Epidermal melanocyte (primary cell): ENCODE results near the gene RPL18.

Experiments
- DNase-seq: peaks from one replicate; pipeline ENCODE4 v3.0.0; 2011; ENCODE audit warnings: low spot score; ENCODE audit not compliant: insufficient read length

The RPL18 gene

DNA sequence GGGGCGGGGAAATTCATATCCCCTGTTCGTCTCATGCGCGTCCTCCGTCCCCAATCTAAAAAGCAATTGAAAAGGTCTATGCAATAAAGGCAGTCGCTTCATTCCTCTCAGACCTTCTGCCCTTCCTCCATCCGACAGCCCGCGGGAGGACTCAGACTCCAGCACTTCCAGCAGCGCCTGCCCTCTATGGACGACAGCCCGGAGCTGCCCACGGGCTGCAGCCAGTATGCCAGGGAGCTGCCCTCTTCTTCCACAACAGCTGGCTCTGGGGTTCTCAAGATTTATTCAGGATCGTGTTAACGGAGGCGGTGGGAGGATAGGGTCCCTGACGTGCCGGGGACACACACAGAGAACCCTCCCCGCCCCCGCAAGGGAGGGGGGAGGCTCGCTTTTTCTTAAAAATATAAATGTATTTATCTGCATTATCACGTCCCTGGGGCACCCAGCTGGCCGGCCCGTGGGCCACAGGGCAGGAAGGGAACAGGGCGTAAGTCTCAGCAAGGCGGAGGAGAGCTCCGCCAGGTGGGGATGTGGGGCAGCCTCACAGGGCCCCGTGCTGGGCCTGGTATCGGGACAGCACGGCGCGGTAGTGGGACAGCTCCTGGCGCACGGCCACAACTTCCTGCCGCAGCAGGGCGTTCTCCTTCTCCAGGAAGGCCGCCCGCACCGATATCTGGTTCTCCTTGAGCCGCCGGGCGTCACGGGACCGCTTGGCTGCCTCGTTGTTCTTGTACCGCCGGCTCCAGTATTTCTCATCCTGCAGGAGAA, 11.5 kb upstream of the RPL18 start:
- DNase-seq: no peak

DNA sequence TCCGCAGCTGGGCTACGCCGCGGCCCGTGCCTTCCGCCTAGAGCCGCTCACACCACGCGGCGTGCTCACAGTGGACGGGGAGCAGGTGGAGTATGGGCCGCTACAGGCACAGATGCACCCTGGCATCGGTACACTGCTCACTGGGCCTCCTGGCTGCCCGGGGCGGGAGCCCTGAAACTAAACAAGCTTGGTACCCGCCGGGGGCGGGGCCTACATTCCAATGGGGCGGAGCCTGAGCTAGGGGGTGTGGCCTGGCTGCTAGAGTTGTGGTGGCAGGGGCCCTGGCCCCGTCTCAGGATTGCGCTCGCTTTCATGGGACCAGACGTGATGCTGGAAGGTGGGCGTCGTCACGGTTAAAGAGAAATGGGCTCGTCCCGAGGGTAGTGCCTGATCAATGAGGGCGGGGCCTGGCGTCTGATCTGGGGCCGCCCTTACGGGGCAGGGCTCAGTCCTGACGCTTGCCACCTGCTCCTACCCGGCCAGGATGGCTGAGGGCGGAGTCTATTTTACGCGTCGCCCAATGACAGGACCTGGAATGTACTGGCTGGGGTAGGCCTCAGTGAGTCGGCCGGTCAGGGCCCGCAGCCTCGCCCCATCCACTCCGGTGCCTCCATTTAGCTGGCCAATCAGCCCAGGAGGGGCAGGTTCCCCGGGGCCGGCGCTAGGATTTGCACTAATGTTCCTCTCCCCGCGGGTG, 10.8 kb upstream of the RPL18 start:
- DNase-seq: no peak

GRCh38 chr19:48629297-48629598, 10.3 kb upstream of the RPL18 start:
- DNase-seq: no peak

- no peak for DNase-seq
Measured at GRCh38 chr19:48628486-48629296, 9.7 kb upstream of the RPL18 start.

- DNase-seq: no peak
Measured at GRCh38 chr19:48627865-48628314, 8.9 kb upstream of the RPL18 start.

DNA sequence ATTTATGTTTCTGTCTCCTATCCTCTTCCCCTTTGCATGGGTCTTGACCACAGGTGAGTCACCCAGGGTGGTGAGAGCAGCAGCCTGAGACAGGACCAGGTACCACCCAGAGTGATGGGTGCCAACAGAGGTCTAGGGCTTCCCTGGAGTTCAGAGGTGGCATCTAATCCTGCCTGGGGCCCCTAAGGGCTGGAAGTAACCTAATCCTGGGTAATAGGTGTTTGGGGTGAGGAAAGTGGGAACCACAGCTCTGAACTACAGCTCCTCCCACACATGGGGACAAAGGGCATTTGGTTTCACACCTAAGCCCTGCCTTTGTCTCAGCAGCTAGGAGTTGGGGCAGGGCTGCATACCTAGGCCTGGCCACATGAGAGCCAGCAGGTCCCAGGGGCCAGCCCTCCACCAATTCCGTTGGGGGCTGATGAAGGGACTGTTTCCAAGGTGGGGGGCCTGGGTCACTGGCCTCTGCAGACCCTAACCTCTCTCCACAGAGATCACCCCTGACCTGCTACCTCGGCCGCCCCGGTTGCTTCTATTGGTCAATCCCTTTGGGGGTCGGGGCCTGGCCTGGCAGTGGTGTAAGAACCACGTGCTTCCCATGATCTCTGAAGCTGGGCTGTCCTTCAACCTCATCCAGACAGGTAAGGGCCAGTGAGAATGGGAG, 8.4 kb upstream of the RPL18 start:
- DNase-seq: no peak

DNA sequence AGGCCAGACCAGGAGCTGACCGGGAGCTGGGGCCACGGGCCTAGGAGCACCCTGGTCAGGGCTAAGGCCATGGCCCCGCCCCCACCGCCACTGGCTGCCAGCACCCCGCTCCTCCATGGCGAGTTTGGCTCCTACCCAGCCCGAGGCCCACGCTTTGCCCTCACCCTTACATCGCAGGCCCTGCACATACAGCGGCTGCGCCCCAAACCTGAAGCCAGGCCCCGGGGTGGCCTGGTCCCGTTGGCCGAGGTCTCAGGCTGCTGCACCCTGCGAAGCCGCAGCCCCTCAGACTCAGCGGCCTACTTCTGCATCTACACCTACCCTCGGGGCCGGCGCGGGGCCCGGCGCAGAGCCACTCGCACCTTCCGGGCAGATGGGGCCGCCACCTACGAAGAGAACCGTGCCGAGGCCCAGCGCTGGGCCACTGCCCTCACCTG, 6.9 kb upstream of the RPL18 start:
- no peak for DNase-seq

DNA sequence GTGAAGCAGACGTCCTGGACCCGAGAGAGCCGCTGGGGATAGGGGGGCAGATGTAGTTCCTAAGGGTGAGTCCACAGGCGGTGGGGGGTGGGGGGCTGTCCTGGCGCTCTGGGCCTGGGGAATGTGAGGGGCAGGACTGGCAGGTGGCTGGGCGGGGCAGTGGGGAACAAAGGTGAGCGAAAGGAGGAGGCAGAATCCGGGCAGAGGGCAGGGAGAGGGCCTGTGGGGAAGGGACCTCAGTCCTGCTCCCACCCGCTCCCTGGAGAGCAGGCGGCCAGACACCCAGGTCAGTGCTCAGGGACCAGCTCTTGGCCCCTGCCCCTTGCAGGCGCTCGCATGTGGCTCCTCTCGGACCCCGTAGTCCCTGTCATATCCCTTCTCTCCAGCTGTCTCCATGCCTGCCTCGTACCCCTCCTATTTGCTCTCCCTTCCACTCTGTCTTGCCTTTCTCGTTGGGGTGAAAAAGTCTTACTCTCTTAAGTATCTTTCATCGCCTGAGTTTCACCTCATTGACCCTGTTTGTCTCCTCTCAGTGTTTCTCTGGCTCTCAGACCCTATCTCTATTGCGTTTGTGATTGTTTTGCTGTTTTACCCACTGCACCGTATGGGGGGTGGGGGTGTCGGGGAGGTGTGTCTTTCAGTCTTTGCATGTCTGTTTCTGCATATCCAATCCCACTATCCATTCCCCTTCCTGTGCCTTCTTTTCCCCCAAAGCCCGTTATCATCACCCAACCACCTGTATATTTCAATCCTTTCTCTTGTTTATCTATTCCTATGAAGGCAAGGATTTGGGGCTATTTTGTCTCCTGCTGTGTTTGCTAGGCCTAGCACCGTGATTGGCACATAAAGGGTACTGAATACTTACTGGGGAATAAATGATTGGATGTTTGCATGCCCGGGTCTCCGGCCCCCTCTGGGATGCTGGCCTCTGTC, 6.1 kb upstream of the RPL18 start:
- DNase-seq: no peak

DNA sequence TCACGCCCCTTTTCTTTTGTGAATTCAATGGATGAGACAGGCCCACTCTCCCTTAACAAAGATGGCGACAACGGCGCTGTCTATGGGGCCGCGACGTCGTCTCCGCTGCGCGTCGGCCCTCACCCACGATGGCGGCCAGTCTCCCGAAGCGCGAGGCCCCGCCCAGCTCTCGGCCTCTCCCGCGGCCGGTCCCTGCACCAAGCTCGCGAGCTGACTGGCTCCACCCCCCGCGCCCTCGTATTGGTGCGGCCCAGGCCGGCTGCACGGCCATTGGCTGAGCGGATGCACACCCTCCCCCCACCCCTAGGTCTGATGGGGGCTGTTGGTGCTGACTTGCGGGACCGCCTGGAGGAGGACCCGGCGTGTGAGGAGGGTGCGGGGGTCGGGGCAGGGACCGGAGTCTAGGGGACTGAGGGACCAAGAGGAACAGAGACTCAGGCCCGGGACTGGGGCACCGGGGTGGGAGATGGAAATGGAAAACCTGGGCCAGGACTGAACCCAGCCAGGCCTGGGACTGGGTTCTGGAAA, 5.2 kb upstream of the RPL18 start:
- DNase-seq: peak; percentile 97

DNA sequence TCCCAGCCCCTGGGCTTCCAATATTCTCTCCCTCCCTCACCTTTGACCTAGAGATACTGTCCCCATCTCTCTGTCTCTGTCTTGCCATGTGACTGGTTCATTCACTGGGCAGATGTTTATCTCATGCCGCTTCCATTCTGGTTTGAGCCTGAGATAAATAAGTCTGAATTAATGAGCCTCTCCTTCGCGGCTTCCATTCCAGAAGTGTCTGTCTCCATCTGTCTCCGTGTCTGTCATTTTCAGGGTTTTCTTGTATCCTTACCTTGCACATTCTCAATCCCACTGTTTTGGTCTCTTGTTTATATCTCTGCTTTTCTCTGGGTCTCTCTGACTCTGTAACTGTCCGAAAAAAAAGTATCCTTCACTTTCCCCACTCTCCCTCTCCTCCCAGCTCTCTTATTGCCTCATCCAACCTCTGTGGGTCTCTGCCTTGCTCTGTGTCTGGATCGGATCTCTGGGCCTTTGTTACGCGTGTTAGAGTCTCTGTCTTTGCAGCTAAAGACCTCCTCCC, 4.6 kb upstream of the RPL18 start:
- DNase-seq: no peak

- DNase-seq: no peak
Measured at GRCh38 chr19:48619692-48620585, 961 bp upstream of the RPL18 start.

DNA sequence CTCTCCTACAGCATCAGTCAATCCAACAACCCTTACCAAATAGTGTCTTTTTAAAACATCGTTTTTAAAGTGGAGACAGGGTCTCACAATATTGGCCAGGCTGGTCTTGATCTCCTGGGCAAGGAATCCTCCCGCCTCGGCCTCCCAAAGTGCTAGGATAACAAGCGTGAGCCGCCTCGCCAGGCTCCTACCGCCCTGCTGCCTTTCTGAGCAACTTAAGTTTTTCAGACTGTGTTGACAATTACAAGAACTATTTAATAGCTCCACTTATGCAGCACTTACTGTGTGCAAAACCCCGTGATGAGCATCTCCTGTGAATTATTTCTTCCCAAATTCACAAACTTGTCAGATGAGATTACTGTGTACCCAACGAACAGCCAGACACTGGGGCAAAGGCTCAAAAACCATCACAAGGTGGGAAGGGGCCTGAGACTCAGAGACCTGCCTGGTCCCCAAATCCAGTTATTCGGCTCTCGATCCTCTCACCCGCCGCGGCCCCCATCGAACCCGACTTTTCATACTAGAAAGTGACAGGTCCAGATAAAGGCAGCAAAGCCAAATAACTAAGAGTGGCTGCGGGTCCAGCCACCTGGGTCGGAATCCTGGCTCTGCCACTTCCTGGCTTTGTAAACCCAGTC, 581 bp downstream of the RPL18 start:
- DNase-seq: no peak

DNA sequence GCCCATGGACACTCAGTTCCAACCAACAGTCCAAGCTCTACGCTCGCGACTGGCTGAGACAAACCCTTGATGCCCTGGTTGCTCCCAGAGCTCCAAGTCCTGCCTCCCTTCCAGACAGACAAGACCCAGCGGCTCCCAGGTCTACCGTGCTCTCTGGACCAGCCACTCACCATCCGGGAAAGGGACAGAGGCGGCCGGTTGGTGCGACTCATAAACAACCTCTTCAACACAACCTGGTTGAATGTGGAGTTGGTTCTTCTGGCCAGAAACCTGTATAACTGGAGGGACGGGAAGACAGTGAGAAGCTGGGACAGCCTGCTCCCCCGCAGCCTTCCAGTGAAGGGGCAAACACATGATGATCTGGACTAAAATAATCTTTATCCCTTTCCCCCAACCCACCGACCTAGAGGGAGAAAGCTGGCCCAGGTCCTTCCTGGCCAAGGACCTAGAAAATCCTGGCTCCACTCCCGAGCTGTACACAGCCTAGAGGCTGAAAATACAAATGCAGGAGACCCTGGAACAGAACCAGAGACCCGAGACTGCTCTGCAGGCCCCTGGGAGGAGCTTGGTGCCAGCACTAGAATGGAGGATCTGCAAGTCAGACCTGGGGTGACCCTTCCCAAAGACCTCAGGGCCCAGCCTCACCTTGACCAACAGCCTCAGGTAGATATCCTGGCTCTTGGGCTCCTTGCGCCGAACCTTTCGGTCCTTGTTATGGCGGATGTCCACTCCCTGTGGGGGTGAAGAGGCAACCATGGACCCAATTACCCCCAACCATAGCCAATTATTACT, 1.6 kb downstream of the RPL18 start:
- no peak for DNase-seq

DNA sequence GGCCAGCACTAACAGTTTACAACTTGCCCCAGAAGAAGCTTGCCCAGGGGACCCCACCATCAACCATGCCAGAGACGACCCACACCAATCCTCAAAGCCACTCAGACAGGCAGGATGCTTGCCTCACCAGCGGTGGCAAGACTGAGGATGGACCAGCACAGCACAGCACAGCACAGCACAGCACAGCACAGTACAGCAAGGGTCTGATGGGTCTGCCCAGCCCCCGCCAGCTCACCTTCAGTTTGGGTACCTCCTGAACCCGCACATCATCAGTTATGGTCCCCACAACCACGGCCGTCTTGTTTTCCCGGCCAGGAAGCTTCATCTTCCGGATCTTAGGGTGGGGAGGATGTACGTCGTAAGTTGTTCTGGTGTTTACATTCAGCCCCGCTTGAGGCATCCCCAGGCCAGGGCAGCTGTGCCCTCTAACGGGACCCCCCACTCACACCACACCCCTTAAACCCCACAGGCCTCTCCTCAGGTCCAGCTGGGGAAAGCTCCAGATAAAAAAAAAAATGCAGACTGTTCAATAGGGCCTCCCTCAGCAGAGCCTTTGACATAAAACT, 2.4 kb downstream of the RPL18 start:
- DNase-seq: no peak

DNA sequence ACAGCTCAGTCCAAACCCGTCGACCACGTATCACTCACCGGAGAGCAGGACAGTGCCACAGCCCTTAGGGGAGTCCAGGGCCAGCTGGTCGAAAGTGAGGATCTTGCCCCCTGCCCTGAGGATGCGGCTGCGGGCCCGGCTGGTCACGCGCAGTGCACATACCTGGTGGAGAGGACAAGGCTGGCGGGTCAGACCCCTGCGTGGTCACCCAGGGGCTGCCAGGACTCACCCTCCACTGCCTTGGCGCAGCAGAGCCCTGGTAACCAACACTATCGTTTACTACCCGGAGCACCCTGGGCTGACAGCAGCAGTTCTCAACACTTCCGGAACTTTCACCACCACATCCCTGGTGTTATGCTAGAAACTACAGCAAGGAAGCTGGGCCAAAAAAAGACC, 2.9 kb downstream of the RPL18 start:
- DNase-seq: no peak

DNA sequence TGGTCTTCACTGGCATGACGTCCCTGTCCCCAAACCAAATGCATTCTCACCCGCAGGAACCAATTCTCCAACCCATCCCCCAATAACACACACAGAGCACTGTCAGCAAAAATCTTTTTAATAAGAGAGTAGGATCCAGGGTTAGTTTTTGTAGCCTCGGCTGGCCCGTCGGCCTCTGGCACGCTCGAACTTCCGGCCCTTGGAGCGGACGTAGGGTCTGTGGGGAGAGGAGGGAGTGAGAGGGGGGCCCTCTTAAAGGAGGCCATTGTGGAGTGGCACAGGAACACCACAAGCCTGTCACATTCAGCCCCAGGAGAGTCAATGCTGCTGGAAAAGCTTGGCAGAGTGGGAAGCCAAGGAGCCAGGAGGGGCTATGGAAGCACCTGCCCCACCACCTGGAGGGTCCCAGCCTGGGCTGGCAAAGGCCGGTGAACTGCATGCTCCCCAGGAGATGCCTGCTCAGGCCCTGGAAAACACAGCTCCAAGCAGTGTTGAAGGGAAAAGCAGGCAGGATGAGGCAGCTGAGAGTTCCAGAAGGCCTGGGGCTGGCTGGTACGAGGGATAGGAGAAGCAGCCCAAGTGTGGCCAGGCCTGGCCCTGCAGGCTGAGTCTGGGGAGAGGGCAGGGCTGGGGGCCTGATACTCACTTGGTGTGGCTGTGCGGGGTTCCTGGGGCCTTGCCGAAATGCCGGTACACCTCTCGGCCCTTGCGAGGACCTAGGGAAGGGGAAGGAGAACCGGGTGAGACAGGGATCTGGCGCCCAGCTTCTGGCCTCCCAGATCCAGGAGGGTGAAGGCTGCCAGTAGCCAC, 3.5 kb downstream of the RPL18 start:
- no peak for DNase-seq
